ENCODE results near the gene LOXHD1. TPM values are rescaled to one million over a fixed set of nuclear protein-coding genes. Genes with fewer than 3 reads are reported as not detected.

LOXHD1 gene
- total RNA-seq, 4 donors from 2014 or later = 0.13 to 0.50 TPM; not detected in 2

- no peak overlapping the region for H3K27ac ChIP-seq (replicated peaks in 1 of 4)
- H3K4me3 ChIP-seq = no peak overlapping the region
- H3K4me1 ChIP-seq = no peaks in the 10 kb centered on the region
- H3K36me3 ChIP-seq = peaks cover 0 to 6% (median 3%) of the 10 kb centered on the region in 4 donors
- peaks cover 0 to 9% (median 1%) of the 10 kb centered on the region in 4 donors for H3K9me3 ChIP-seq
- intact Hi-C loops (cut with DNase I) = no loop called here
- 91% methylated on average over 3 of the region's 3 CpGs for WGBS
- no peak for TF ChIP-seq CTCF (IDR thresholded peaks at IDR 0.05)
- TF ChIP-seq EP300 (IDR thresholded peaks at IDR 0.05) = no peak
- no peak for TF ChIP-seq POLR2AphosphoS5 (IDR thresholded peaks at IDR 0.05)
- TF ChIP-seq POLR2A (IDR thresholded peaks at IDR 0.05; ENCODE audit: low read depth) = no peak
- no peak for DNase-seq (ENCODE audit: extremely low spot score)
- H3K27me3 ChIP-seq = no peaks in the 10 kb centered on the region
These were observed 211.3 kb downstream of the LOXHD1 start for GRCh38 chr18:46445522-46446313.

- no peak for TF ChIP-seq CTCF (IDR thresholded peaks at IDR 0.05)
- no peak for TF ChIP-seq EP300 (IDR thresholded peaks at IDR 0.05)
- TF ChIP-seq POLR2AphosphoS5 (IDR thresholded peaks at IDR 0.05) = no peak
- TF ChIP-seq POLR2A (IDR thresholded peaks at IDR 0.05; ENCODE audit: low read depth) = no peak
- H3K27ac ChIP-seq (replicated peaks in 1 of 4) = no peak overlapping the region
- H3K9me3 ChIP-seq = peaks cover 0 to 8% (median 0%) of the 10 kb centered on the region in 4 donors
- H3K4me1 ChIP-seq = no peaks in the 10 kb centered on the region
- intact Hi-C loops (cut with DNase I) = no loop called here
- no peak overlapping the region for H3K4me3 ChIP-seq
- H3K36me3 ChIP-seq = no peaks in the 10 kb centered on the region
- WGBS = 93% methylated on average over 4 of the region's 4 CpGs
- H3K27me3 ChIP-seq = no peaks in the 10 kb centered on the region
- DNase-seq (ENCODE audit: extremely low spot score) = no peak
These were observed 218.0 kb downstream of the LOXHD1 start for GRCh38 chr18:46439037-46439436.

- no peak for DNase-seq (ENCODE audit: extremely low spot score)
- no peaks in the 10 kb centered on the region for H3K36me3 ChIP-seq
- 96% methylated on average over 5 of the region's 5 CpGs for WGBS
- H3K9me3 ChIP-seq = no peaks in the 10 kb centered on the region
- TF ChIP-seq POLR2A (IDR thresholded peaks at IDR 0.05; ENCODE audit: low read depth) = no peak
- TF ChIP-seq EP300 (IDR thresholded peaks at IDR 0.05) = no peak
- TF ChIP-seq CTCF (IDR thresholded peaks at IDR 0.05) = no peak
- TF ChIP-seq POLR2AphosphoS5 (IDR thresholded peaks at IDR 0.05) = no peak
- H3K27ac ChIP-seq (replicated peaks in 1 of 4) = no peak overlapping the region
- no peak overlapping the region for H3K4me3 ChIP-seq
- H3K4me1 ChIP-seq = no peaks in the 10 kb centered on the region
- H3K27me3 ChIP-seq = no peaks in the 10 kb centered on the region
- intact Hi-C loops (cut with DNase I) = no loop called here
These were observed 220.0 kb downstream of the LOXHD1 start for GRCh38 chr18:46437061-46437460.

- H3K4me1 ChIP-seq = no peaks in the 10 kb centered on the region
- H3K27ac ChIP-seq (replicated peaks in 1 of 4) = no peak overlapping the region
- no peaks in the 10 kb centered on the region for H3K9me3 ChIP-seq
- no peaks in the 10 kb centered on the region for H3K36me3 ChIP-seq
- H3K27me3 ChIP-seq = no peaks in the 10 kb centered on the region
- no peak for DNase-seq (ENCODE audit: extremely low spot score)
- H3K4me3 ChIP-seq = no peak overlapping the region
- 91% methylated on average over 2 of the region's 2 CpGs for WGBS
- intact Hi-C loops (cut with DNase I) = no loop called here
- no peak for TF ChIP-seq POLR2A (IDR thresholded peaks at IDR 0.05; ENCODE audit: low read depth)
- no peak for TF ChIP-seq EP300 (IDR thresholded peaks at IDR 0.05)
- no peak for TF ChIP-seq CTCF (IDR thresholded peaks at IDR 0.05)
- TF ChIP-seq POLR2AphosphoS5 (IDR thresholded peaks at IDR 0.05) = no peak
These were observed 220.4 kb downstream of the LOXHD1 start for GRCh38 chr18:46436621-46437020.
